ENCODE data around the gene CNKSR3.

The CNKSR3 gene

DNA sequence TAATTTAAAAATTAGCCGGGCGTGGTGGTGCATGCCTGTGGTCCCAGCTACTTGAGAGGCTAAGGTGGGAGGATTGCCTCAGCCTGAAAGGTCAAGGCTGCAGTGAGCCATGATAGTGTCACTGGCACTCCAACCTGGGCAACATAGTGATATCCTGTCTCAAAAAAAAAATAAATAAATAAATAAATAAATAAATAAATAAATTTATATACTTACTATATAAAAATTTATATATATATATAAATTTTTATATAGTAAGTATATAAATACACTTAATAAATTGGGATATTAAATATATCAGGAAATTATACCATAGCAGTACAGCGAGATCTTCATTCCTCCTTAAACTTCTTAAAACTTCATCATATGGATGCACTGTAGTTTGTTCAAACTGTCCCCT lies 130.9 kb downstream of the CNKSR3 start:
- Histone ChIP-seq H3K4me2 (ENCODE audit: insufficient read depth, low read length, poor library complexity, severe bottlenecking) (no peak overlapping the region), H3K27me3 (ENCODE audit: control insufficient read depth in 3 of 3, insufficient read depth in 3 of 3, low read depth in 1 of 3, low read length in 3 of 3) (no peaks in the 10 kb centered on the region), H3K4me3 (ENCODE audit: low read length in 2 of 2) (no peak overlapping the region), H3K36me3 (replicated peaks in 1 of 2; ENCODE audit: control insufficient read depth in 2 of 2, insufficient read depth in 2 of 2, low read length in 2 of 2) (no peaks in the 10 kb centered on the region), H3K23ac (ENCODE audit: low read depth, low read length, poor library complexity) (no peak overlapping the region), H3K4ac (ENCODE audit: low read length) (no peak overlapping the region), H2AFZ (ENCODE audit: low read length) (no peak overlapping the region), H2AK5ac (ENCODE audit: low read depth, low read length) (no peak overlapping the region), H3K79me1 (ENCODE audit: low read depth, low read length) (no peaks in the 10 kb centered on the region), H2BK120ac (ENCODE audit: low read depth, low read length) (no peak overlapping the region), H3K27ac (replicated peaks; ENCODE audit: low read length) (no peak overlapping the region), H2BK15ac (ENCODE audit: low read length) (no peak overlapping the region), H3K4me1 (ENCODE audit: control insufficient read depth in 2 of 2, insufficient read depth in 1 of 2, low read depth in 1 of 2, low read length in 2 of 2) (no peaks in the 10 kb centered on the region), H3K18ac (ENCODE audit: low read length) (no peak overlapping the region), H2BK5ac (ENCODE audit: low read length) (no peak overlapping the region), H3K14ac (ENCODE audit: low read length) (no peak overlapping the region), H4K91ac (ENCODE audit: low read depth, low read length, poor library complexity) (no peak overlapping the region), H3K9me3 (replicated peaks in 1 of 2; ENCODE audit: control insufficient read depth in 2 of 2, insufficient read depth in 1 of 2, low read depth in 1 of 2, low read length in 2 of 2) (no peaks in the 10 kb centered on the region), H4K8ac (ENCODE audit: low read depth, low read length) (no peak overlapping the region), H2BK12ac (ENCODE audit: low read length) (no peak overlapping the region), H3K9ac (ENCODE audit: low read depth, low read length, poor library complexity) (no peak overlapping the region)
- no CpG with 5 or more reads among the region's 3 CpGs for WGBS, 2 donors (ENCODE audit: extremely low coverage in 2 of 2, insufficient read length in 2 of 2, insufficient replicate concordance in 1 of 2)
- no peak for DNase-seq (ENCODE audit: low spot score)

GRCh38 chr6:154378518-154378917 lies 132.0 kb downstream of the CNKSR3 start:
- no peak overlapping the region for H2BK15ac ChIP-seq (ENCODE audit: low read length)
- no peaks in the 10 kb centered on the region for H3K36me3 ChIP-seq (replicated peaks in 1 of 2; ENCODE audit: control insufficient read depth in 2 of 2, insufficient read depth in 2 of 2, low read length in 2 of 2)
- no peaks in the 10 kb centered on the region for H3K4me1 ChIP-seq (ENCODE audit: control insufficient read depth in 2 of 2, insufficient read depth in 1 of 2, low read depth in 1 of 2, low read length in 2 of 2)
- no CpG with 5 or more reads among the region's 2 CpGs for WGBS, 2 donors (ENCODE audit: extremely low coverage in 2 of 2, insufficient read length in 2 of 2, insufficient replicate concordance in 1 of 2)
- no peak overlapping the region for H3K14ac ChIP-seq (ENCODE audit: low read length)
- no peak overlapping the region for H2BK120ac ChIP-seq (ENCODE audit: low read depth, low read length)
- no peak overlapping the region for H3K4ac ChIP-seq (ENCODE audit: low read length)
- H2AK5ac ChIP-seq (ENCODE audit: low read depth, low read length): no peak overlapping the region
- no peaks in the 10 kb centered on the region for H3K27me3 ChIP-seq (ENCODE audit: control insufficient read depth in 3 of 3, insufficient read depth in 3 of 3, low read depth in 1 of 3, low read length in 3 of 3)
- no peak overlapping the region for H2AFZ ChIP-seq (ENCODE audit: low read length)
- H3K9ac ChIP-seq (ENCODE audit: low read depth, low read length, poor library complexity): no peak overlapping the region
- no peak overlapping the region for H3K23ac ChIP-seq (ENCODE audit: low read depth, low read length, poor library complexity)
- no peak overlapping the region for H4K91ac ChIP-seq (ENCODE audit: low read depth, low read length, poor library complexity)
- H3K4me2 ChIP-seq (ENCODE audit: insufficient read depth, low read length, poor library complexity, severe bottlenecking): no peak overlapping the region
- DNase-seq (ENCODE audit: low spot score): no peak
- no peak overlapping the region for H3K4me3 ChIP-seq (ENCODE audit: low read length in 2 of 2)
- H3K18ac ChIP-seq (ENCODE audit: low read length): no peak overlapping the region
- H3K27ac ChIP-seq (replicated peaks; ENCODE audit: low read length): no peak overlapping the region
- no peaks in the 10 kb centered on the region for H3K79me1 ChIP-seq (ENCODE audit: low read depth, low read length)
- no peak overlapping the region for H2BK5ac ChIP-seq (ENCODE audit: low read length)
- no peak overlapping the region for H4K8ac ChIP-seq (ENCODE audit: low read depth, low read length)
- no peak overlapping the region for H2BK12ac ChIP-seq (ENCODE audit: low read length)
- H3K9me3 ChIP-seq (replicated peaks in 1 of 2; ENCODE audit: control insufficient read depth in 2 of 2, insufficient read depth in 1 of 2, low read depth in 1 of 2, low read length in 2 of 2): no peaks in the 10 kb centered on the region

DNA sequence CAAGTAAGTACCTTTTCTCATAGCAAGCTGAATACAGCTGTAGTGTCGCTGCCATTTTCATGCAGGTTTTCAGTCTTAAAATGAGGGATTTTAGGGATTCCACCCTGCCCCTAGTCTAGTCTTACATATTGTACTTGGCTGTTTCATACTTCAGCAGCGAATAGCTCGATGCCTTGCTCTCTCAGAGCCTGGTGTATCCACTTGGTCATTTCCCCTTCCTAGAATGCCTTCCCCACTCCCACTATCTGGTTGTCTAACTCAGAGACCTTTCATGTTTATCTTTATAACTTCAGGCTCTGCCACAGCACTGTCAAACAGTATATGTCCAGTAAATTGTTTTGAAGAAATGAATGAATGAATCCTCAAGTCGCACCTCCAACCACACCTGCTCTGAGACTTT lies 132.8 kb downstream of the CNKSR3 start:
- H2AFZ ChIP-seq (ENCODE audit: low read length): no peak overlapping the region
- no peak overlapping the region for H3K4me3 ChIP-seq (ENCODE audit: low read length in 2 of 2)
- no peak overlapping the region for H2BK120ac ChIP-seq (ENCODE audit: low read depth, low read length)
- WGBS, 2 donors (ENCODE audit: extremely low coverage in 2 of 2, insufficient read length in 2 of 2, insufficient replicate concordance in 1 of 2): no CpG with 5 or more reads among the region's 4 CpGs
- H3K4me2 ChIP-seq (ENCODE audit: insufficient read depth, low read length, poor library complexity, severe bottlenecking): no peak overlapping the region
- no peak overlapping the region for H2BK15ac ChIP-seq (ENCODE audit: low read length)
- DNase-seq (ENCODE audit: low spot score): no peak
- no peak overlapping the region for H4K8ac ChIP-seq (ENCODE audit: low read depth, low read length)
- no peak overlapping the region for H2AK5ac ChIP-seq (ENCODE audit: low read depth, low read length)
- H3K27me3 ChIP-seq (ENCODE audit: control insufficient read depth in 3 of 3, insufficient read depth in 3 of 3, low read depth in 1 of 3, low read length in 3 of 3): no peaks in the 10 kb centered on the region
- H3K4me1 ChIP-seq (ENCODE audit: control insufficient read depth in 2 of 2, insufficient read depth in 1 of 2, low read depth in 1 of 2, low read length in 2 of 2): no peaks in the 10 kb centered on the region
- no peak overlapping the region for H3K27ac ChIP-seq (replicated peaks; ENCODE audit: low read length)
- no peak overlapping the region for H3K23ac ChIP-seq (ENCODE audit: low read depth, low read length, poor library complexity)
- H3K9me3 ChIP-seq (replicated peaks in 1 of 2; ENCODE audit: control insufficient read depth in 2 of 2, insufficient read depth in 1 of 2, low read depth in 1 of 2, low read length in 2 of 2): no peaks in the 10 kb centered on the region
- no peaks in the 10 kb centered on the region for H3K79me1 ChIP-seq (ENCODE audit: low read depth, low read length)
- no peak overlapping the region for H2BK12ac ChIP-seq (ENCODE audit: low read length)
- H3K4ac ChIP-seq (ENCODE audit: low read length): no peak overlapping the region
- H3K18ac ChIP-seq (ENCODE audit: low read length): no peak overlapping the region
- H2BK5ac ChIP-seq (ENCODE audit: low read length): no peak overlapping the region
- no peak overlapping the region for H3K9ac ChIP-seq (ENCODE audit: low read depth, low read length, poor library complexity)
- no peaks in the 10 kb centered on the region for H3K36me3 ChIP-seq (replicated peaks in 1 of 2; ENCODE audit: control insufficient read depth in 2 of 2, insufficient read depth in 2 of 2, low read length in 2 of 2)
- no peak overlapping the region for H4K91ac ChIP-seq (ENCODE audit: low read depth, low read length, poor library complexity)
- H3K14ac ChIP-seq (ENCODE audit: low read length): no peak overlapping the region

DNA sequence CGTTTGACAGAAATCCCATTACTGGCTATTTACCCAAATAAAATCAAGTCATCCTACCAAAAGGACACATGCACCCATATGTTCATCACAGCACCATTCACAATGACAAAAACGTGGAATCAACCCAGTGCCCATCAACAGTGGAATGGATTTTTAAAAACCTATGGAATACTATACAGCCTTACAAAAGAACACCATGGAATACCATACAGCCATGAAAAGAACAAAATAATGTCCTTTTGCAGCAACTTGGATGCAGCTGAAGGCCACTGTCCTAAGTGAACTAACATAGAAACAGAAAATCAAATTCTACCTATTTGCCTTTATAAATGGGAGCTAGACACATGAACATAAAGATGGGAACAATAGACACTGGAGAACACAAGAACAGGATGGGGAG lies 136.5 kb downstream of the CNKSR3 start:
- H3K4me2 ChIP-seq (ENCODE audit: insufficient read depth, low read length, poor library complexity, severe bottlenecking): no peak overlapping the region
- no peak overlapping the region for H3K27ac ChIP-seq (replicated peaks; ENCODE audit: low read length)
- no peak overlapping the region for H2BK15ac ChIP-seq (ENCODE audit: low read length)
- H3K9ac ChIP-seq (ENCODE audit: low read depth, low read length, poor library complexity): no peak overlapping the region
- H3K18ac ChIP-seq (ENCODE audit: low read length): no peak overlapping the region
- no peak overlapping the region for H3K23ac ChIP-seq (ENCODE audit: low read depth, low read length, poor library complexity)
- no CpG with 5 or more reads among the region's 2 CpGs for WGBS, 2 donors (ENCODE audit: extremely low coverage in 2 of 2, insufficient read length in 2 of 2, insufficient replicate concordance in 1 of 2)
- no peak overlapping the region for H2BK5ac ChIP-seq (ENCODE audit: low read length)
- H3K27me3 ChIP-seq (ENCODE audit: control insufficient read depth in 3 of 3, insufficient read depth in 3 of 3, low read depth in 1 of 3, low read length in 3 of 3): no peaks in the 10 kb centered on the region
- no peaks in the 10 kb centered on the region for H3K79me1 ChIP-seq (ENCODE audit: low read depth, low read length)
- no peak overlapping the region for H2AFZ ChIP-seq (ENCODE audit: low read length)
- H2AK5ac ChIP-seq (ENCODE audit: low read depth, low read length): no peak overlapping the region
- no peaks in the 10 kb centered on the region for H3K9me3 ChIP-seq (replicated peaks in 1 of 2; ENCODE audit: control insufficient read depth in 2 of 2, insufficient read depth in 1 of 2, low read depth in 1 of 2, low read length in 2 of 2)
- no peak overlapping the region for H4K8ac ChIP-seq (ENCODE audit: low read depth, low read length)
- H3K4me1 ChIP-seq (ENCODE audit: control insufficient read depth in 2 of 2, insufficient read depth in 1 of 2, low read depth in 1 of 2, low read length in 2 of 2): no peaks in the 10 kb centered on the region
- no peak overlapping the region for H4K91ac ChIP-seq (ENCODE audit: low read depth, low read length, poor library complexity)
- no peak overlapping the region for H3K4ac ChIP-seq (ENCODE audit: low read length)
- H2BK120ac ChIP-seq (ENCODE audit: low read depth, low read length): no peak overlapping the region
- no peak overlapping the region for H2BK12ac ChIP-seq (ENCODE audit: low read length)
- H3K36me3 ChIP-seq (replicated peaks in 1 of 2; ENCODE audit: control insufficient read depth in 2 of 2, insufficient read depth in 2 of 2, low read length in 2 of 2): no peaks in the 10 kb centered on the region
- H3K14ac ChIP-seq (ENCODE audit: low read length): no peak overlapping the region
- no peak overlapping the region for H3K4me3 ChIP-seq (ENCODE audit: low read length in 2 of 2)
- no peak for DNase-seq (ENCODE audit: low spot score)
